HFF-Myc (cell line): ENCODE data around the gene SETSIP.

Experiments used
- DNase-seq: peaks from one replicate; pipeline ENCODE4 v3.0.0-alpha.2; 2011; ENCODE audit warnings: low read depth; ENCODE audit errors: extremely low read depth
- H3K4me3 ChIP-seq: replicated peaks from 2 replicates; pipeline ENCODE4 v1.5.1; 2011; ENCODE audit warnings: low read depth, mild to moderate bottlenecking, control low read depth, low read length
- CTCF ChIP-seq: IDR thresholded peaks from 2 replicates; pipeline ENCODE4 v1.5.1; 2012; ENCODE audit warnings: mild to moderate bottlenecking, low read depth, low read length, control low read depth; ENCODE audit errors: missing control alignments

Gene SETSIP

DNA sequence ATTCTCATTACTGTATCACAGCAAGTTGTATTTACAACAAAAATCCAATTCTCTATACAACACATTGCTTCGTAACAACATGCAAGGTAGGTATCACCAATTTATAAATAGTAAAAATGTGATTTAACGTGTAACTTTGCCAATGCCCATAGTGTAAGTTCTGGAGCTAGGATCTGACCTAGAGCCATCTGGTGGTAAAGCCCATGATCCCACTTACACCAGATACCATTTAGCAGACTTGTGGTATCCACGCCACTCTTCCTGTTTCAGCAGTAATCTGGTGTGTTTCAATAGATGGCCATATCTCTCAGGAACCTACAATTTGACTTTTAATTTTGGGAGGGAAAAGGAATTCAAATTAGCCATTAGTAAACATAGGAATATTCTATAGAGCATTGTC is 10.2 kb downstream of the SETSIP start:
- peak; percentile 12 for TF ChIP-seq CTCF
- no peak overlapping the region for H3K4me3 ChIP-seq
- DNase-seq, result no peak

DNA sequence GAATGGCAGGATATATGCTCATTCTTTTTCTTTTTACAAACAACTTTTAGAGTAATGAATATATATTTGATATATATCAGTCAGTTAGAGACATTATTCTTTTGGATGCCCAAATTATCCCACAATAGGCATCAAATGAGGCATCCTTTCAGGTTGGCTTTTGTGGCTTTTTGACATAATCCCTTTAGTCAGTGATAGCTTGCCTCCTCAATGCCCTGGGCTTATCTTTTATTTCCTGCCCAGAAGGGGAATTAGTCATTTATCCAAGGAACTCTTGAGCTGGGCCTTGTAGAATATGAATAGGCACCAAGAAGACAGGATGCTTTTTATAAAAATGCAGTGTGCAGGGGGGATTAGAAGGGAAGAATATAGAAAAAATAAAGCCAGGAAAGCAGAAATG is 23.3 kb downstream of the SETSIP start:
- no peak overlapping the region for H3K4me3 ChIP-seq
- DNase-seq, result no peak
- no peak for TF ChIP-seq CTCF

GRCh38 chr1:92045766-92046495 is 29.3 kb downstream of the SETSIP start:
- TF ChIP-seq CTCF, result no peak
- H3K4me3 ChIP-seq, result no peak overlapping the region

DNA sequence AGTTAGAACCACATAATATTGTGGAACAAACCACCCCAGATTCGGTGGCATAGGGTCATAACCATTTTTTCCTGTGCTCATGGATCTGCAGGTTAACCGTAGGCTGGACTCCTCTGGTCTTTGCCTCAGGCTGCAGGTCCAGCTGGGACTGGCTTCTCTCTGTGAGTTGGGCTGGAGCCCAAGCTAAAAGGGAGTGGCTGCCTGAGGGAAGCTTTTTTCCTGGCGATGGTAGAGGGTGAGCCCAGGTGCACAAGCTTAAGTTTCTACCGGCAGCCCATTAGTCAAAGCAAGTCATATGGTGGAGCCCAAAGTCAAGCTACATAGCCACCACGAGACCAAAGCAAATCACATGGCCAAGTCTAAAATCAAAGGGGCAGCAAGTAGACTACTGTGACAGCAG is 31.6 kb downstream of the SETSIP start:
- DNase-seq, result no peak
- H3K4me3 ChIP-seq, result no peak overlapping the region
- no peak for TF ChIP-seq CTCF

More at GRCh38 chr1:92045766-92046495, 29.3 kb downstream of the SETSIP start:
- no peak for DNase-seq

GRCh38 chr1:92040971-92041370 is 34.2 kb downstream of the SETSIP start:
- no peak for TF ChIP-seq CTCF
- H3K4me3 ChIP-seq, result no peak overlapping the region
- no peak for DNase-seq

GRCh38 chr1:92038695-92039346 is 36.4 kb downstream of the SETSIP start:
- no peak for TF ChIP-seq CTCF
- H3K4me3 ChIP-seq, result no peak overlapping the region
- no peak for DNase-seq
